ENCODE data around the gene CTNNA1.

DNA sequence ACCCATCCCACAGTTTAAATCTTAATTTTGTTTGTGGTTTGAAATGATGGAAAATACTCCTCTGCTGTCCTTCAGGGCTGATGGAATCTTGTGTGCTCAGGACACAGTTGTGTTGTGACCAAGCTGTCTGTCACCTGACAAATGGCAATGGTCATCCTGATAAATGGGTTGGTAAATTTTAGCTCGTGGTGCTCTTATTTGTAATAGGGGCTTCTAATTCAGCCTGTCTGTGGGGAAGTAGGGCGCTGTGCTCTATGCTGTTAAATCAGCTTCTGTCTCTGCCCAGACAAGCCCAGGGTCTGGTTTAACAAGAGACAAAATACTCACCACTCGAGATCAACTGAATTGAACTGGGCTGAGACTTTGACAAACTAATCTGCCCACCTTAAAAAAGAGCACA is 117.4 kb downstream of the CTNNA1 start:
- TF ChIP-seq SUZ12 (IDR thresholded peaks at IDR 0.05; ENCODE audit: extremely low read depth, insufficient read depth, insufficient read length) (no peak), ZNF274 (IDR thresholded peaks at IDR 0.05; ENCODE audit: low read depth, low read length) (no peak), YY1 (IDR thresholded peaks at IDR 0.05; ENCODE audit: insufficient read depth, insufficient read length) (no peak)
